Type B pancreatic cell (in vitro differentiated cells): ENCODE results near the gene LMNB1. TPM values are rescaled to one million over a fixed set of nuclear protein-coding genes. Genes with fewer than 3 reads are reported as not detected.
"Not testable (repeated sequence)": the region's sequence is repeated elsewhere in the genome, so short reads cannot be mapped to it uniquely, and the experiment has no call there.

Source experiments
- DNase-seq: peaks from one replicate; pipeline ENCODE4 v3.0.0; 2021; ENCODE audit warnings: mixed read lengths; ENCODE audit not compliant: unreplicated experiment; ENCODE audit errors: extremely low spot score
- H3K27ac Mint-ChIP-seq: 2 replicates; pipeline ENCODE4 v1.8.0; 2021; ENCODE audit warnings: mild to moderate bottlenecking, mixed read lengths
- H3K27me3 Mint-ChIP-seq: 2 replicates; pipeline ENCODE4 v1.8.0; 2021; ENCODE audit warnings: mixed read lengths
- H3K36me3 Mint-ChIP-seq: 2 replicates; pipeline ENCODE4 v1.8.0; 2021; ENCODE audit warnings: mixed read lengths
- H3K4me1 Mint-ChIP-seq: one replicate; pipeline ENCODE4 v1.8.0; 2021; ENCODE audit warnings: mixed read lengths; ENCODE audit not compliant: unreplicated experiment
- H3K4me3 Mint-ChIP-seq: 2 replicates; pipeline ENCODE4 v1.8.0; 2021; ENCODE audit warnings: mild to moderate bottlenecking, mixed read lengths
- H3K9me3 Mint-ChIP-seq: 2 replicates; pipeline ENCODE4 v1.8.0; 2021; ENCODE audit warnings: mixed read lengths
- total RNA-seq: library from RNA; stranded (reverse); gene quantifications from 2 replicates; pipeline ENCODE4 v1.2.1, GENCODE V29; 2021; ENCODE audit warnings: low replicate concordance
- TF ChIP-seq, protein P1 (sequence below): fragments of 200-600 bp; sonication (generic); conservative IDR thresholded peaks from 2 replicates; pipeline ENCODE4 v1.5.0; 2021; ENCODE audit warnings: antibody characterized with exemption, mild to moderate bottlenecking

LMNB1 gene
- total RNA-seq, 1 donor from 2014 or later: 149 TPM

DNA sequence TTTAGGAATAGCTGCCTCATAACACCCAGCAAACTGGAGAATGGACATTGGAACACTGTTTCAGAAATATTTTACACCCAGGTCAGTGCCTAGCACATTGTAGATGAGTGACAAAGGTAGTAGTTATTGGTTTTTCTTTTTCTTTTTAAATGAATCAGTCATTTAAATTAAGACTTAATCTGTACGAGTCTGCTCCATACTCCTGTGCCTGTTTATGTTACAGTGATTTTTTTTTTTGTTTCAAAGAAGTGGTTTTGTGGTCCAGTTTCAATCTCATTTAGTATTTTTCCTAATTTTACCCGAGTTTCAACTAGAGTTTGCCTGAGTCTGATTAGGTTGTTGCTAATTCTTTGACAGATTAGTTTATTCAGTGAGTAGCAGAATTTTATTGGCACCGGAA lies 16.2 kb downstream of the LMNB1 start:
- Mint-ChIP-seq H3K9me3 (no peaks in the 10 kb centered on the region), H3K4me1 (peaks cover 6% of the 10 kb centered on the region), H3K4me3 (no peak overlapping the region), H3K27ac (no peak overlapping the region), H3K36me3 (peaks cover 8% of the 10 kb centered on the region), H3K27me3 (no peaks in the 10 kb centered on the region)
- no peak for DNase-seq
- TF ChIP-seq, protein P1, sequence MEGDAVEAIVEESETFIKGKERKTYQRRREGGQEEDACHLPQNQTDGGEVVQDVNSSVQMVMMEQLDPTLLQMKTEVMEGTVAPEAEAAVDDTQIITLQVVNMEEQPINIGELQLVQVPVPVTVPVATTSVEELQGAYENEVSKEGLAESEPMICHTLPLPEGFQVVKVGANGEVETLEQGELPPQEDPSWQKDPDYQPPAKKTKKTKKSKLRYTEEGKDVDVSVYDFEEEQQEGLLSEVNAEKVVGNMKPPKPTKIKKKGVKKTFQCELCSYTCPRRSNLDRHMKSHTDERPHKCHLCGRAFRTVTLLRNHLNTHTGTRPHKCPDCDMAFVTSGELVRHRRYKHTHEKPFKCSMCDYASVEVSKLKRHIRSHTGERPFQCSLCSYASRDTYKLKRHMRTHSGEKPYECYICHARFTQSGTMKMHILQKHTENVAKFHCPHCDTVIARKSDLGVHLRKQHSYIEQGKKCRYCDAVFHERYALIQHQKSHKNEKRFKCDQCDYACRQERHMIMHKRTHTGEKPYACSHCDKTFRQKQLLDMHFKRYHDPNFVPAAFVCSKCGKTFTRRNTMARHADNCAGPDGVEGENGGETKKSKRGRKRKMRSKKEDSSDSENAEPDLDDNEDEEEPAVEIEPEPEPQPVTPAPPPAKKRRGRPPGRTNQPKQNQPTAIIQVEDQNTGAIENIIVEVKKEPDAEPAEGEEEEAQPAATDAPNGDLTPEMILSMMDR: no peak

DNA sequence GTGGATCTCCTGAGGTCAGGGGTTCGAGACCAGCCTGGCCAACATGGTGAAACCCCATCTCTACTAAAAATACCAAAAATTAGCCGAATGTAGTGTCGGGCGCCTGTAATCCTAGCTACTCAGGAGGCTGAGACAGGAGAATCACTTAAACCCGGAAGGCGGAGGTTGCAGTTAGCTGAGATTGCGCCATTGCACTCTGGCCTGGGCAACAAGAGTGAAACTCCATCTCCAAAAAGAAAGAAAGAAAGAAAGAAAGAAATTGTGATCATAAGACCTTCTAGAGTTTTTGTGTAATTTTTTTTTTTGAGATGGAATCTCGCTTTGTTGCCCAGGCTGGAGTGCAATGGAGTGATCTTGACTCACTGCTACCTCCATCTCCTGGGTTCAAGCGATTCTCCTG lies 16.7 kb downstream of the LMNB1 start:
- not testable (repeated sequence) for H3K4me1 Mint-ChIP-seq, H3K9me3 Mint-ChIP-seq, DNase-seq, H3K27me3 Mint-ChIP-seq, H3K27ac Mint-ChIP-seq, H3K4me3 Mint-ChIP-seq
- peaks cover 12% of the 10 kb centered on the region for H3K36me3 Mint-ChIP-seq

DNA sequence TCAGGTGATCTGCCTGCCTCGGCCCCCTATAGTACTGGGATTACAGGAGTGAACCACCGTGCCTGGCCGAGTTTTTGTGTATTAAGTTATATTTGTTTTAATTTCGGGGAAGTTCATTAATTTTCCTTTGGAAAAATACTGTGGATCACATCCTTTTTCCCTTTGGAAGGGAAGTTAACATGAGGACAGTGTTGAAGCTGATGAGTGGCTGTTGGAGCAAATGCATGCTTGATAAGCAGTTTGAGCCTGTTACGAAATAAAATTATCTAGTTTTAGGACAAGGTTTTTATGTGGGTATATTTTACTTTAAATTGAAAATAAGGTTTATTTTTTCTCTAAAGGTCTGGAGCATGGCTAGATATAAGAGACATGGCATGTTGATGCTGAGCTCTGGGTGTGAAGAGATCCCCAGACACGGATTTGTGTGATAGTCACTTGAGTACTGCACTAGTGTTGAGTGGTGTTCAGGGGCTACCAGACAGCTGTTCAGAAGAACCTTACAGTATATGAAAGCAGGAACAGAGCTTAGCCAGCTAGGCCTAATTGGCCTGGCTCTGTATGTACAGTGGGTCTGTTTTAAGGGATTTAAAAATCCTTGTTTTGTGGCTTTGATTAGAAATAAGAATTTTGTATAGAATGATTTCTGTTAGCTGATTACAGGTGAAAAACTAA lies 17.4 kb downstream of the LMNB1 start:
- TF ChIP-seq, protein P1: no peak
- peaks cover 6% of the 10 kb centered on the region for H3K4me1 Mint-ChIP-seq
- no peak for DNase-seq
- H3K27me3 Mint-ChIP-seq: no peaks in the 10 kb centered on the region
- H3K27ac Mint-ChIP-seq: no peak overlapping the region
- no peak overlapping the region for H3K4me3 Mint-ChIP-seq
- no peaks in the 10 kb centered on the region for H3K9me3 Mint-ChIP-seq
- peaks cover 13% of the 10 kb centered on the region for H3K36me3 Mint-ChIP-seq

DNA sequence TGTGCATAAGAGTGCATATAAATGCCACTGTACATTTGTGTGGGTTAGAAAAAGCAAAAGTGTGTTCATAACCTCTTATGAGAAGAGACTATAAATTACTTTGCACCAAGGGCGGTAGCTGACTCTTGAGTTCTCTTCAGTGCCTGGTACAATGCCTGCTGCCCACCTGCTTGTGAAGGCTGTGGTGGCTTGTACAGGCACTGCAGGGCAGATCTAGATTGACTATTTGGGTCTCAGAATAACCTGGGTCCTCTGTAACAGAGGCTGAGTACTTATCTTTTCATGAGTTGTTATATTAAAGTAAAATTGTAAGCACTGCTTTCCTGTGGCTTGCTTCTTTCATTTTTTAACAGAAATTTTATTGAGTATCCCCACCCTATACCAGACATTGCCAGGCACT lies 22.8 kb downstream of the LMNB1 start:
- no peak for DNase-seq
- Mint-ChIP-seq H3K36me3 (peaks cover 17% of the 10 kb centered on the region), H3K9me3 (no peaks in the 10 kb centered on the region), H3K27ac (no peak overlapping the region), H3K4me3 (no peak overlapping the region), H3K27me3 (no peaks in the 10 kb centered on the region), H3K4me1 (peaks cover 3% of the 10 kb centered on the region)
- TF ChIP-seq, protein P1: no peak

DNA sequence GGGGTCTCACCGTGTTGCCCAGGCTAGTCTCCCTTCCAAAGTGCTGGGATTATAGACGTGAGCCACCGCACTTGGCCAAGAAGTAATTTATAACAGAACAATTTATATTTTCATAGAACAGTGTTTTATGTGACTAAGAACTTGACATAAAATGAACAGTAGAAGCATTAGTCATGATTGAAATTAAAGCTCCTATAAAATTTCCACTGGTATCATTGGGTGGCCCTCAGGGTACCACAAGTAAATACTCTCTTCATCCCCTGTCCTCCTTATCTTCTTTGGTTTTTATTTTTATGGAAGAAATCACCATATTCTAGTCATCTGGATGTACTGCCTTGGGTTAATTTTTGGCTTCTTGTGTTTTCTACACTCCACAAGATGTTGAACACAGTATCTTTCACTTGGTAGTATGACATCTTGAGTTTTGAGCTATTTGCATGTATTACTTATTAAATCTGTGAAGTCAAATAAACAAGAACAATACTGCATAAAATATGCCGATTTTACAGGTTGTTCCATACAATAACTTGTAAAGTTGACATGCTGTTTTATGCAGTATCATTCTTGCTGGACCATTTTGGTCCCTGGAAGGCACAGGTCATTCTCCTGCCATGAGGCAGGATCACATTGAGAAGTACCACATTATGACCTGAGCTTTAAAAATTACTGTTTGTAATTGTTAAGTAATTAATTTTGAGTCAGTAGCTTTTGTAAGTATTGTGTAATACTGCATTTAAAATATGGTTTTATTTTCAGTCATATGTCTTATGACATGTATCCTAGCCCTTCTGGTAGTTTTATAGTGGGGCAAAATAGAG lies 24.4 kb downstream of the LMNB1 start:
- H3K9me3 Mint-ChIP-seq: no peaks in the 10 kb centered on the region
- TF ChIP-seq, protein P1: no peak
- H3K36me3 Mint-ChIP-seq: peaks cover 23% of the 10 kb centered on the region
- DNase-seq: no peak
- no peaks in the 10 kb centered on the region for H3K27me3 Mint-ChIP-seq
- H3K4me1 Mint-ChIP-seq: no peaks in the 10 kb centered on the region
- no peak overlapping the region for H3K27ac Mint-ChIP-seq
- no peak overlapping the region for H3K4me3 Mint-ChIP-seq

DNA sequence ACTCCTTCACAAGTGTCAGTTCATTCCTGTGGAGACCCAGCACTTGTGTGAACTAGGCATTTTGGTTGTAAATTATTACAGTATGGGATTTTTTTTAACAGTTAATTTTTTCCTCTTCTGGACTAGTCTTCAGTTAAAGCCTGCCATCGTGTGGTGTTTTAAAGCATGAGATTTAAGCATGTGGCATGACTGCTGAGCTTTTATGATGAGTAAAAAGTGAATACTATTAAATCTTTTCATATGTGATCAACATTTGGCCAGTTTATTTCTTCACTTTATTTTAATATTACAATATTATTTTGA lies 25.0 kb downstream of the LMNB1 start:
- Mint-ChIP-seq H3K4me3 (no peak overlapping the region), H3K27me3 (no peaks in the 10 kb centered on the region), H3K9me3 (no peaks in the 10 kb centered on the region), H3K27ac (no peak overlapping the region), H3K36me3 (peaks cover 25% of the 10 kb centered on the region), H3K4me1 (no peaks in the 10 kb centered on the region)
- TF ChIP-seq, protein P1: peak; percentile 38
- DNase-seq: no peak
